ENCODE measurements around the gene RABEP1.
"Not testable (repeated sequence)": the region's sequence is repeated elsewhere in the genome, so short reads cannot be mapped to it uniquely, and the experiment has no call there.

The RABEP1 gene

GRCh38 chr17:5418858-5419355 is 136.8 kb downstream of the RABEP1 start:
- FAIRE-seq (peak; percentile 96), DNase-seq (ENCODE audit: extremely low spot score, insufficient read length, low read depth) (peak; percentile 46)

DNA sequence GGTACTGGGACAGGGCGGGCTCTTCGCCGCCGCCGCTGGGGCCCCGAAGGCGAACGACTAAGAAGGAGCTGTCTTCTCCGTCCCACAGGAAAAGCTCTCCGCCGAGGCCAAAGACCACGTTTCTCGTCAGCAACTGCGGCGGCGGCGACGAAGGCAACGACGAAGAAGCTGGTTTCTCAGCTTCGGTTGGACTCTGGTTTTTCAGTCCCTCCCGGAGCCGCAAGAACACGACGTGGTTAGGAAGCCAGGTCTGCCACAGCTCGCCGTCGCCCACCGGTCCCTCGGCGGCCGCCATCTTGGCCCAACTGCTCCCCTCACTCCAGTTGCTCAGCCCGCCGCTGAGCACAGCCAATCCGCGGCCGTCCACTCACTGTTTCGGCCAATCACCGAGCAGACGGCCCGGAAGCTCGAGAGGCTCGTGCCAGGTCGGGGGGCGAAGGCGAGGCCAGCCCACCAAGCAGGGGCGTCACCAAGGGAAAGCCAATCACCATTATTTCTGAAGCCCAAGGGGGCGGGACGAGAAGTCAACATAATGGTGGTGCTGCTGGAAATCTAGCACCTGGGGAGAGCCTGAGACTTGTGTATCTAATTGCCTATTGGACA is 137.4 kb downstream of the RABEP1 start, which contains the start of gene NUP88:
Gene NUP88, minus strand, starts transcription at position 307 of the 603 bp plus-strand sequence. Its CDS starts 12 bp downstream, at position 295.
- FAIRE-seq: peak; percentile 96
- DNase-seq (ENCODE audit: extremely low spot score, insufficient read length, low read depth): peak; percentile 95

DNA sequence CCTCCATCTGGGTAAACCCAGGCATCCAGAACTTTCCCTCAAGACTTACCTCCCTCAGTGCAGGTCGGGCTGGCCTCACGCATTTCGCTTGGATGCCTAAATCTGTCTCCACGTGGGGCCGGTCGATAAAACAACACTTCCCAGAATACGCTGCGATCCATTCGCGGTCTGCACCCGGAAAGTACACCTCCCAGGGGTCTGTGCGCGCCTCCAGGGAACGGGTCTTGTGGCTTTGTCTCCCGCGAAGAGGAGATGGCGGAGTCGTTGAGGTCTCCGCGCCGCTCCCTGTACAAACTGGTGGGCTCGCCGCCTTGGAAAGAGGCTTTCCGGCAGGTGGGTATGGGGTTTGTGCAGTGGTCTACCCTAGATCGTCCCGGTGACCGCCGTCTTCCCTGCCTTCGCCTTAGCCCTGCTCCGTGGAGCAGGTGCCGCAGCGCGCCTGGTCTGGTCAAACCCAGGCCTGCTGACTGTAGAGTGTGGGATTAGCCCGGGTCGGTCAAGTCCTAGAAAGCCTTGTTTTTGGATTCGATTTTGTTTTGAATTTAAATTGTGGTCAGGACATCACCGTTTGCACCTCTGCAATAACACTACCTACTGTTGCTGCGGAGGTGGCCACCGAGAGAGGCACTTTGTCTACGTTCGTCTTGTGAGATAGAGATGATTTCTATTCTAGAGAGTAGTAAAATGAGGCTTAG is 138.0 kb downstream of the RABEP1 start, which contains the start of gene RPAIN:
Gene RPAIN, plus strand, starts transcription at position 224 of the 695 bp plus-strand sequence. Its CDS starts 29 bp downstream, at position 253.
- DNase-seq (ENCODE audit: extremely low spot score, insufficient read length, low read depth) (peak; percentile 72), FAIRE-seq (no peak)

DNA sequence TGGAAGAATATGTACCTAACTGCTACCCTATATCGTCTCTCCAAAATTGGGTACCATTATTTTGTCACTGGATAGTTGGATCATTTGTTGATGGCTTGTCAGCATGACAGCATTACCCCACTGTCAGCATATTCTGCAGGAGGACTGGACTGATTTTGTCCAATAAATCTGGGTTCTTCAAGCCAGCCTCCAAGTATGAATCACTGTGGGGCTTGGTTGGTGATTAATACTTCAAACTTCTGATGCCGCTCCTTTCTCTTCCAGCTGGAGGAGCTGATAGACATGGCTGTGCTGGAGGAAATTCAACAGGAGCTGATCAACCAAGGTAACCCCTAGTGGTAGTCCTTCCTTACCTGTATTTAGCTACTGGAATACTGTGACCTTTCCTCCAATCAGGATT is 140.4 kb downstream of the RABEP1 start:
- no peak for FAIRE-seq
- DNase-seq (ENCODE audit: extremely low spot score, insufficient read length, low read depth): no peak

DNA sequence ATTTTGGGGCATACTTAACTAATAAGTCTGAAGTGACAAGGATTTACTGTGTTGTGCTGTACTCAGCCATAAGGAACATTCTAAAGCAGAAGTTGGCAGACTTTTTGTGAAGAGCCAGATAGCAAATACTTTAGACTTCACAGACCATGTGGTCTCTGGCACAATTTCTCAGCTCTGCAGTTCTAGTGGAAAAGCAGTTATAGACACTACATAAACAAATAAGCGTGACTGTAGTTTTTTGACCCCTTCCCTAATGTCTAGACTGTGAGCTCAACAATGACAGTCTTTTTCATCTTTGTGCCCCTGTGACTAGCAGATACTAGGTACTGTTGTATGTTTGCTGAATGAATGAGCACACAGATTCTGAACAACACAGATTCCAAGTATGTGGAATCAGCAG is 142.8 kb downstream of the RABEP1 start:
- DNase-seq (ENCODE audit: extremely low spot score, insufficient read length, low read depth) (no peak), FAIRE-seq (no peak)

- no peak for DNase-seq (ENCODE audit: extremely low spot score, insufficient read length, low read depth)
- FAIRE-seq: no peak
Observed at GRCh38 chr17:5425826-5426225, 143.7 kb downstream of the RABEP1 start.

DNA sequence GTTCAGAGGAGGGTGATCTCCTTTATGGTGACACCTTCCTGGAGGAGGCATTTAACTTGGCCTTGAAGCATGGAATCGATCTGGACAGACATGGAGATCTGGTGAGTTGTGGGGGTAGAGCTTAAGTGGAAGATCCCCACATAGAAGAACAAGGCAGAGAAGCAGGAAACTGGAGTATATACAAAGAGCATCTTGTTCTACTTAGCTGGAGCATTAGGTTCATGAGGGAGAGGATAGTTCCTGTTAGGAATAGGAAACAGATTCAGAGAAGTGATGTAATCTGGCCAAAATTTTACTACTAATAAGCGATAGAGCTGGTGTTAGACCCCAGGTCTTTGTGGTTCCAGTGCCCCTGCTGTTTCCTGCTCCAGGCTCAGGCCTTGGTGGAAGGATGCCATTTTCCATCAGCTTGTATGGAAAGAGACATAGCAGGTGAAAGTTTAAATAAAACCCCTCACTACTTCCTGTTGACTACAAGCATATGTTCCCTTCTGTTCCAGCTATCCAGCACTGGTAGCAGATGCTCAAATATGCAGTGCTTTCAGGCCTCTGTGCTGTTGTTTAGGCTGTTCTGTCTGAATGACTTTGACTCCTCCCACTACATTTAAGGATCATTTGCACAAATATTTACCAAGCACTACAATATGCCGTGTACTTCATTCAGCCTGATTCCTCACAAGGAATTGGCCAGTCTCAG is 147.3 kb downstream of the RABEP1 start:
- FAIRE-seq (no peak), DNase-seq (ENCODE audit: extremely low spot score, insufficient read length, low read depth) (no peak)

DNA sequence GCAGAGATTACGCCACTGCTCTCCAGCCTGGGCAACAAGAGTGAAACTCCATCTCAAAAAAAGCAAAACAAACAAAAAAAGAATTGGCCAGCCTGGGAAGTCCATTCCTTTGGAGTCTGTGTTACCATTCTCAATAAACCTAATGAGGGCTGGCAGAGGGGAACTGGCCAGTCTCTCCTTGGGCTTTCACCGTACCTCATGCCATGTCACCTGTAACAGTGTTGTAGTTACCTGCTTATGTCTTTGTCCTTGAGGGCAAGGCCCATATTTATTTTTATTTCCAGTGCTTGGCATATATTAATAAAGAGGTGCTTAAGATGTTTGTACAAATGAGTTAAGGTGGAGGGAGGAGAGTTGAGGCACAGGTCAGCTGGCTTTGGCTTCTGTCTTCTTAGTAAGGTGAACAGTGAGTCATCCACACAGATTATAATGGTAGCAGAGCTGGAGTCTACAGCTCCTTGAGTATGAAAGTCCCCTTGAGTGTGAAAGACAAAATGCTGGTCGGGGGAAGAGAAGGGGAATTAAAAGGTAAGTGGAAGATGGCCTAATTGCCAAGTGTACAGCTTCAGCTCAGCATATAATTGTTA is 148.4 kb downstream of the RABEP1 start:
- DNase-seq (ENCODE audit: extremely low spot score, insufficient read length, low read depth) (no peak), FAIRE-seq (no peak)

GRCh38 chr17:5431234-5431633 is 149.2 kb downstream of the RABEP1 start:
- FAIRE-seq; DNase-seq (ENCODE audit: extremely low spot score, insufficient read length, low read depth): not testable (repeated sequence)

DNA sequence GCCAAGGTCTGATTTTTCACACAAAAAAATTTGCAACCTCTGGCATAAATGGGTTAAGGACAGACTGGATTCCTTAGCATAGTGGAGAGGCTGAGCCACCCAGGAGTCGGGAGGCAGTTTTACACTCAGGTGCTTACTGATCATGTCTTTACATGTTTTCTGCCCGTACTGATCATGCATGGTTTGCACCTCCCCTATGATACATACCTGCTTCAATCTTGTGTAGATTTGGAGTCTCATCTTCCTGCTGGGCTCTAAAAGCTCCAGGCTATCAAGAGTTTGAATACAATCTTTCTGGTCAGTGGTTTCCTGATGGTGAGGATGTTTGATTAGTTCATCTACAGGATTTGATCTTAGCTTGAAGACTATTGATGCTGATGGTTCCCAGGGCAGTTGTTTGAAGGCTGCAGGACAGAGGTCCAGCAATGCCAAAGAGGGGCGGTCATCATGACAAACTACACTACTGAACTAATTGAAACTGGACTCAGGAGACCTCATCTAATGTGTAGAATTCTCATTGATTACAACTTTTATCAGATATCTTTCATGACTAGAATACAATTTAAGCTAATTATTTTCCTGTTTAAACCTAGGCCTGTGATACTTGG is 150.0 kb downstream of the RABEP1 start:
- DNase-seq (ENCODE audit: extremely low spot score, insufficient read length, low read depth): no peak
- no peak for FAIRE-seq

- FAIRE-seq (no peak), DNase-seq (ENCODE audit: extremely low spot score, insufficient read length, low read depth) (no peak)
Observed at GRCh38 chr17:5434984-5435383, 152.9 kb downstream of the RABEP1 start.
